Measurements from ENCODE around the gene PPDPF. TPM values are rescaled to one million over a fixed set of nuclear protein-coding genes. Genes with fewer than 3 reads are reported as not detected.

The PPDPF gene
- total and polyA plus RNA-seq, 2 donors (not counting 3 experiments of a cell fraction or from before 2014, with no cell fraction given): 52.2 to 219 TPM

DNA sequence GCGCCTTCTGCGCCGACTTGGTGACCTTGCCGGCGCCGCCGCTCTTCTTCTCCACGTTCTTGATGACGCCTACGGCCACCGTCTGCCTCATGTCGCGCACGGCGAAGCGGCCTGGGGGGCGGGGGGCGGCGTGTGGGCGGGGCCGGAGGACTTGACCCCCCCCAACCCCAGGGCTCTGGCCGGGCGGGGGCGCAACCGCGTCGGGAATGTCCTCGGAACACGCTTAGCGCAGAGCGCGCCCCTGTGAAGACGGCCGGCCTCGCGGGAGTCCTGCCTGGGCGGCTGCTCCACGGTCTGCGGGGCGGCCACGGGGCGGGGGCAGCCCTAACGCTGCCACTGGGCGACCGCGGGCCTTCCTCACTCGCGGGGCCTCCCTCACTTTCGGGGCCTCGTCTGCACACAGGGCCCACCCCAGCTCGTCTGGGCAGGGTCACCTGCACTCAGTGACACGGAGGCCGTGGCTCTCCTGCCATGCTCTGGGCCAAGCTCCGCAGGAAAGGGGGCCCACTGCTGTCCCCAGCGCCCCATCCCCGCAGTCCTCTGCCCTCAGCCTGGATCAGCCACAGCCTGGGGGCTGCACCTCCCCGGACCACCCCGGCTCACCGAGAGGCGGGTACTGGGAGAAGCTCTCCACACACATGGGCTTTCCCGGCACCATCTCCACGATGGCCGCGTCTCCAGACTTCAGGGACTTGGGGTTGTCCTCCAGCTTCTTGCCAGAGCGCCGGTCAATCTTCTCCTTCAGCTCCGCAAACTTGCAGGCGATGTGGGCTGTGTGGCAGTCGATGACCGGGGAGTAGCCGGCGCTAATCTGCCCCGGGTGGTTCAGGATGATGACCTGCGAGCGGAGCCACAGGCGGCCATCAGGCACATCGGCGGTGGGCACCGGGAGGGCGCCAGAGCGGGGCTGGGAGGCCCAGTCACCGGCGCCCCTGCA lies 32.0 kb upstream of the PPDPF start:
- POLR2A ChIA-PET: no interaction called here
- CTCF ChIA-PET: no interaction called here

More for the DNA sequence above, 32.0 kb upstream of the PPDPF start:
- Histone ChIP-seq H3K79me2 (ENCODE audit: control insufficient read depth, insufficient read depth, low read length) (no peaks in the 10 kb centered on the region), H3K36me3 (ENCODE audit: control insufficient read depth in 2 of 2, extremely low read depth in 1 of 2, insufficient read depth in 2 of 2, low read length in 2 of 2) (no peaks in the 10 kb centered on the region), H3K4me2 (ENCODE audit: insufficient read depth, low read length) (no peak overlapping the region), H3K9ac (replicated peaks; ENCODE audit: extremely low read depth, insufficient read depth, low read length) (no peak overlapping the region), H2AFZ (ENCODE audit: low read depth, low read length) (no peak overlapping the region), H3K9me1 (replicated peaks; ENCODE audit: control insufficient read depth, extremely low read depth, insufficient read depth, low read length) (no peaks in the 10 kb centered on the region), H3K27ac (ENCODE audit: insufficient read depth, low read depth, low read length) (no peak overlapping the region), H3K9me3 (replicated peaks; ENCODE audit: control insufficient read depth, insufficient read depth, low read length) (no peaks in the 10 kb centered on the region), H3K4me1 (ENCODE audit: control insufficient read depth, extremely low read depth, insufficient read depth, low read length) (no peaks in the 10 kb centered on the region), H3K4me3 (replicated peaks in 1 of 3; ENCODE audit: insufficient read depth in 1 of 3, low read depth in 1 of 3, low read length in 3 of 3) (no peak overlapping the region), H3K27me3 (ENCODE audit: control insufficient read depth in 2 of 2, insufficient read depth in 2 of 2, low read length in 2 of 2) (no peaks in the 10 kb centered on the region), H4K20me1 (replicated peaks; ENCODE audit: control insufficient read depth, extremely low read depth, insufficient read depth, low read length) (no peaks in the 10 kb centered on the region)
- FAIRE-seq (no peak), DNase-seq (ENCODE audit: low read depth, low spot score) (no peak)
- no peak for TF ChIP-seq MYC (IDR thresholded peaks at IDR 0.05; ENCODE audit: low read depth, low read length)
- TF ChIP-seq, protein P1, sequence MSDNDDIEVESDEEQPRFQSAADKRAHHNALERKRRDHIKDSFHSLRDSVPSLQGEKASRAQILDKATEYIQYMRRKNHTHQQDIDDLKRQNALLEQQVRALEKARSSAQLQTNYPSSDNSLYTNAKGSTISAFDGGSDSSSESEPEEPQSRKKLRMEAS (IDR thresholded peaks at IDR 0.05; ENCODE audit: insufficient read depth, insufficient read length): no peak
- TF ChIP-seq POLR2AphosphoS5 (IDR thresholded peaks at IDR 0.05; ENCODE audit: insufficient read depth, low read depth, low read length): no peak
- no peak for TF ChIP-seq JUN (IDR thresholded peaks at IDR 0.05; ENCODE audit: borderline replicate concordance, insufficient read depth, insufficient read length, low read depth)
- TF ChIP-seq POLR2A (IDR thresholded peaks at IDR 0.05; ENCODE audit: low read depth, low read length): no peak
- no peak for TF ChIP-seq GATA2 (IDR thresholded peaks at IDR 0.05; ENCODE audit: insufficient read depth, insufficient read length, low read depth, low read length)
- no peak for TF ChIP-seq FOS (IDR thresholded peaks at IDR 0.05; ENCODE audit: borderline replicate concordance, insufficient read depth, low read length)
- no peak for TF ChIP-seq CTCF (IDR thresholded peaks at IDR 0.05; ENCODE audit: extremely low read depth in 1 of 2, insufficient read depth in 1 of 2, low read depth in 1 of 2, low read length in 2 of 2)
- dilution Hi-C loops (cut with MboI; ENCODE audit: extremely low pct_ligation_motif_present, low sequenced_read_pairs) (no loop called here), intact Hi-C loops (cut with micrococcal nuclease) (no loop called here)
- no TSS peak for BruUV-seq (replicated peaks)
